ENCODE data around the gene ZNF436. TPM values are rescaled to one million over a fixed set of nuclear protein-coding genes. Genes with fewer than 3 reads are reported as not detected.

The ZNF436 gene
- polyA plus RNA-seq, 1 donor, result 22.2 TPM

DNA sequence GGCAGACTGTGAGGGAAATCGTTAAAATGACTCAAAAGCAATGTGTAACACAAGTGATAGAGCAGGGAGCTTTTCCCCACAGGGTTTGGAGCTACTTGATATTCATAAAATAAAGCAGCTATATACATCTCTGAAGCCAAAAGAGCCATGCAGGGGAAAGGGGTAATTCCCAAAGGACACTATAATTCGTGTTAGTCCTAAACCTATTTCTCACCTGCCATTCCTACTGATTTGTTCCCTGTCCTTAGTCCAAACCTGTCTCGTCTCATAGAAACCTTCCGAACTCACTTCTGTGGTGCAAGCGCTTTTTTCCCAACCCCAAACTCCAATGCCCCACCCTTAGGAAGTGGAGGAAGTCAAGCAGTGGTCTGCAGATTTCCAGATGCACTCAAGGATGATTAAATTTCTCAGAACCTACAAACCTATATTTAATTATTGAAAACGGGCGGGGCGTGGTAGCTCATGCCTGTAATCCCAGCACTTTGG is 24.6 kb downstream of the ZNF436 start:
- no peaks in the 10 kb centered on the region for H3K27me3 ChIP-seq (ENCODE audit: control insufficient read depth, insufficient read depth, low read length)
- H3K9me3 ChIP-seq (ENCODE audit: control insufficient read depth, low read depth, low read length), result no peaks in the 10 kb centered on the region
- H3K27ac ChIP-seq (ENCODE audit: low read length), result peak overlapping the region; percentile 98
- WGBS (ENCODE audit: insufficient coverage, low lambda C conversion rate), result 0% methylated on average over 1 of the region's 8 CpGs
- H3K36me3 ChIP-seq (ENCODE audit: control insufficient read depth, insufficient read depth, low read length), result no peaks in the 10 kb centered on the region
- peaks cover 9% of the 10 kb centered on the region for H3K4me1 ChIP-seq (ENCODE audit: control insufficient read depth, insufficient read depth, low read length)
- peak overlapping the region; percentile 60 for H3K4me3 ChIP-seq (ENCODE audit: low read length)
- DNase-seq, result peak in 1 of 2 donors; percentile 26

DNA sequence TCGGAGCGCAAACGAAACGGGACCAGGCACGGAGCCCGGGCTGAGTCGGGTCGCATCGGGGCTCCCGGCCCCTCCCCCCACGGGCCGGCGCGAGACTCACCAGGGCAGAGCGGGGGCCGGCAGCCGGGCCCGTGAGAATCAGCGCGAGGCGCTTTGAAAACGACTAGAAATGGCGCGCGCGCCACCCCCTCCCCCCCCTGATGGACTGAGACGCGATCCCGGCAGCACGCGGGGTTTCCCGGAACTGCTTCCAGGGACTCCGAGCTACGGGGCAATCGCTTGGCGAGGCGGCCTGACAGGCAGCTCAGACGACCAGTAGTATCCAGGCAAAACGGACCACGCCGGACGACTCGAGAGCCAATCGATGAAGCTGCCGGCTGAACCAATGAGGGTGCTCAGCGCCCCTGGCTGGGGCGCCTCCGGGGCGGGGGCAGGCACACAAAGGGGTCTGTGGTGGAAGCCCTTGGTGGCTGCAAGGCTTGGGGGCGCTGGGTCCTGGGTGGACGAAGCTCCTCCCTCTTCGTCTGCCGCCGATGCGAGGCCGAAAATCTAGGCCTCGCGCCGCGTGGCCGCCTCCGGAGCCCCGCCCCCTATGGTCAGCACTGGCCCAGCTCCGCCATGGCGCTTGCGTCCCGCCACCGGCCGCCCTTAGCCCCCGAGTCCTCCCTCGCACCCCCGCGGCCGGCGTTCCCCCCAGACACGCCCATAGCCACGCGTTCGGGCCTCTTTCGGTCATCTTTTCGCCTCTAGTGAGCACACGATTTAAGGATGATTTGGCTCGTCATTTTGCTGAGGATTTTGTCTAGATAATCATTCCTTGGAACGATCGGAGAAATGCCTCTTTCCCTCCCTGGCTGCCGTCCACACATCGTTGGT is 25.3 kb downstream of the ZNF436 start, which contains the start of gene HNRNPR:
TSS of gene HNRNPR (minus strand) at position 174 of the 876 bp plus-strand sequence. CDS start 3,276 bp downstream, outside the sequence.
- 0% methylated on average over 1 of the region's 87 CpGs for WGBS (ENCODE audit: insufficient coverage, low lambda C conversion rate)
- no peaks in the 10 kb centered on the region for H3K9me3 ChIP-seq (ENCODE audit: control insufficient read depth, low read depth, low read length)
- no peaks in the 10 kb centered on the region for H3K36me3 ChIP-seq (ENCODE audit: control insufficient read depth, insufficient read depth, low read length)
- peak within 1 kb of the TSS; percentile 60 for H3K4me3 ChIP-seq (ENCODE audit: low read length)
- H3K4me1 ChIP-seq (ENCODE audit: control insufficient read depth, insufficient read depth, low read length), result peaks cover 12% of the 10 kb centered on the region
- no peaks in the 10 kb centered on the region for H3K27me3 ChIP-seq (ENCODE audit: control insufficient read depth, insufficient read depth, low read length)
- DNase-seq, result peak; percentile 100
- H3K27ac ChIP-seq (ENCODE audit: low read length), result peak within 1 kb of the TSS; percentile 98

GRCh38 chr1:23343221-23344110 is 26.2 kb downstream of the ZNF436 start:
- no peaks in the 10 kb centered on the region for H3K9me3 ChIP-seq (ENCODE audit: control insufficient read depth, low read depth, low read length)
- no CpG with 5 or more reads among the region's 66 CpGs for WGBS (ENCODE audit: insufficient coverage, low lambda C conversion rate)
- H3K4me3 ChIP-seq (ENCODE audit: low read length), result peak overlapping the region; percentile 60
- no peaks in the 10 kb centered on the region for H3K27me3 ChIP-seq (ENCODE audit: control insufficient read depth, insufficient read depth, low read length)
- H3K27ac ChIP-seq (ENCODE audit: low read length), result peak overlapping the region; percentile 98
- peaks cover 12% of the 10 kb centered on the region for H3K4me1 ChIP-seq (ENCODE audit: control insufficient read depth, insufficient read depth, low read length)
- H3K36me3 ChIP-seq (ENCODE audit: control insufficient read depth, insufficient read depth, low read length), result no peaks in the 10 kb centered on the region
- DNase-seq, result peak; percentile 21 to 47

- Histone ChIP-seq H3K36me3 (ENCODE audit: control insufficient read depth, insufficient read depth, low read length) (peaks cover 8% of the 10 kb centered on the region), H3K4me1 (ENCODE audit: control insufficient read depth, insufficient read depth, low read length) (peaks cover 12% of the 10 kb centered on the region), H3K27me3 (ENCODE audit: control insufficient read depth, insufficient read depth, low read length) (no peaks in the 10 kb centered on the region), H3K27ac (ENCODE audit: low read length) (peak overlapping the region; percentile 98), H3K4me3 (ENCODE audit: low read length) (peak overlapping the region; percentile 60), H3K9me3 (ENCODE audit: control insufficient read depth, low read depth, low read length) (no peaks in the 10 kb centered on the region)
- 0% methylated on average over 2 of the region's 10 CpGs for WGBS (ENCODE audit: insufficient coverage, low lambda C conversion rate)
- DNase-seq, result peak in 1 of 2 donors; percentile 66
Observed at GRCh38 chr1:23341931-23342692, 27.5 kb downstream of the ZNF436 start.

DNA sequence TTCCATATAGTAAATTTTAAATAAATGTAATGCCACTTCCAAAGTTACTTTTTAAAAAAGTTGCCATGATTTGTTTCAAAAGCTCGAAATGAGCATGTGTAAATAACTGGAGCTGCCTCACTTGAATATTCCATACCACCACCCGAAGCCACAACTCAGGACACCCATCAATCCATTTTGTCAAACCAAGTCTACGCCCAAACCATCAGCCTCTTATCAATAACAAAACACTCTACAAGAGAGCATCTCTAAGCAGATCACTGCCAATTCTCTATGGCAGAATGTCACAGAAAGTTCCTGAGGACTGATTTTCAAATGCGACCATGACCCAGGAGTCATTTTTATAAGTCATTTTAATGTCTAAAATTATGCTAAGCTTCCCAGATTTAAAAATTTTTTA is 30.0 kb downstream of the ZNF436 start:
- Histone ChIP-seq H3K27me3 (ENCODE audit: control insufficient read depth, insufficient read depth, low read length) (no peaks in the 10 kb centered on the region), H3K9me3 (ENCODE audit: control insufficient read depth, low read depth, low read length) (no peaks in the 10 kb centered on the region), H3K4me3 (ENCODE audit: low read length) (no peak overlapping the region), H3K27ac (ENCODE audit: low read length) (no peak overlapping the region), H3K36me3 (ENCODE audit: control insufficient read depth, insufficient read depth, low read length) (peaks cover 18% of the 10 kb centered on the region), H3K4me1 (ENCODE audit: control insufficient read depth, insufficient read depth, low read length) (peaks cover 12% of the 10 kb centered on the region)
- no peak for DNase-seq
- WGBS (ENCODE audit: insufficient coverage, low lambda C conversion rate), result 100% methylated on average over 1 of the region's 4 CpGs

- Histone ChIP-seq H3K4me1 (ENCODE audit: control insufficient read depth, insufficient read depth, low read length) (peaks cover 12% of the 10 kb centered on the region), H3K27ac (ENCODE audit: low read length) (no peak overlapping the region), H3K9me3 (ENCODE audit: control insufficient read depth, low read depth, low read length) (no peaks in the 10 kb centered on the region), H3K36me3 (ENCODE audit: control insufficient read depth, insufficient read depth, low read length) (peaks cover 32% of the 10 kb centered on the region), H3K4me3 (ENCODE audit: low read length) (no peak overlapping the region), H3K27me3 (ENCODE audit: control insufficient read depth, insufficient read depth, low read length) (no peaks in the 10 kb centered on the region)
- WGBS (ENCODE audit: insufficient coverage, low lambda C conversion rate), result no CpG with 5 or more reads among the region's 2 CpGs
- no peak for DNase-seq
Observed at GRCh38 chr1:23337869-23338268, 31.8 kb downstream of the ZNF436 start.

- Histone ChIP-seq H3K4me3 (ENCODE audit: low read length) (no peak overlapping the region), H3K9me3 (ENCODE audit: control insufficient read depth, low read depth, low read length) (no peaks in the 10 kb centered on the region), H3K27ac (ENCODE audit: low read length) (no peak overlapping the region), H3K36me3 (ENCODE audit: control insufficient read depth, insufficient read depth, low read length) (peaks cover 76% of the 10 kb centered on the region), H3K27me3 (ENCODE audit: control insufficient read depth, insufficient read depth, low read length) (no peaks in the 10 kb centered on the region), H3K4me1 (ENCODE audit: control insufficient read depth, insufficient read depth, low read length) (no peaks in the 10 kb centered on the region)
- WGBS (ENCODE audit: insufficient coverage, low lambda C conversion rate), result 80% methylated on average over 1 of the region's 8 CpGs
- DNase-seq, result no peak
Observed at GRCh38 chr1:23331713-23332112, 37.9 kb downstream of the ZNF436 start.

GRCh38 chr1:23330846-23331245 is 38.8 kb downstream of the ZNF436 start:
- Histone ChIP-seq H3K36me3 (ENCODE audit: control insufficient read depth, insufficient read depth, low read length) (peaks cover 84% of the 10 kb centered on the region), H3K9me3 (ENCODE audit: control insufficient read depth, low read depth, low read length) (no peaks in the 10 kb centered on the region), H3K27ac (ENCODE audit: low read length) (no peak overlapping the region), H3K27me3 (ENCODE audit: control insufficient read depth, insufficient read depth, low read length) (no peaks in the 10 kb centered on the region), H3K4me3 (ENCODE audit: low read length) (no peak overlapping the region), H3K4me1 (ENCODE audit: control insufficient read depth, insufficient read depth, low read length) (no peaks in the 10 kb centered on the region)
- WGBS (ENCODE audit: insufficient coverage, low lambda C conversion rate), result no CpG with 5 or more reads among the region's 1 CpG
- DNase-seq, result no peak

DNA sequence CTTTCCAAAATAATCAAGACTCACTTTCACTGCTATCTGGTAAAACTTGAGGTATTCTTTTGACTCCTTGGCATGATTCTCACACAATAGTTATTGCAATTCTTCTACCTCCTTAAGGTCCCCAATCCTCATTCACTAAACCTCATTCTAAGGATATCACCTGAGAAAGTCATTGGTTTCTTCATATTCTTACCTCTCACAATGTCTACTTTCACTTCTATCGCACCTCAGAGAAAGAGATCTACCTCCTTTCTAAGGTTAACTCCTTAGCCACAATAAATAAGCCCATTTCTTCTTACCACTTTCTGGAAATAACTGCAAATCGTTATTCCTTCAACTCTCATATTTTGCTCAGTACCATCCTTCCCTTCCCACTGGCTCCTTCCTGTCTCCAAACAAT is 44.2 kb downstream of the ZNF436 start:
- DNase-seq, result no peak
- WGBS (ENCODE audit: insufficient coverage, low lambda C conversion rate), result 100% methylated on average over 2 of the region's 2 CpGs
- Histone ChIP-seq H3K4me1 (ENCODE audit: control insufficient read depth, insufficient read depth, low read length) (no peaks in the 10 kb centered on the region), H3K27me3 (ENCODE audit: control insufficient read depth, insufficient read depth, low read length) (no peaks in the 10 kb centered on the region), H3K9me3 (ENCODE audit: control insufficient read depth, low read depth, low read length) (no peaks in the 10 kb centered on the region), H3K27ac (ENCODE audit: low read length) (no peak overlapping the region), H3K4me3 (ENCODE audit: low read length) (no peak overlapping the region), H3K36me3 (ENCODE audit: control insufficient read depth, insufficient read depth, low read length) (peaks cover 63% of the 10 kb centered on the region)

All from large intestine (tissue), 3 donors.